K562 (cell line): ENCODE data around the gene DOCK8. TPM values are rescaled to one million over a fixed set of nuclear protein-coding genes. Genes with fewer than 3 reads are reported as not detected.
A peak's percentile ranks its signal among the peaks of the same experiment; 100 is the strongest.

Source experiments
- ATAC-seq: fragments of 200-7000 bp; cut with Tn5 transposase; 3 replicates; pipeline ENCODE4 v1.9.1; 2020; ENCODE audit warnings: moderate library complexity
- BruUV-seq: library from RNA; stranded (reverse); fragments of 400-500 nt; replicated peaks from 2 replicates; lab custom pipeline; 2021; lab: Mats Ljungman, UMichigan
- CTCF ChIA-PET: fragments of 300-600 bp; formaldehyde crosslinking; extraction: SDS; loops from one replicate; lab custom pipeline; 2021; ENCODE audit warnings: low intra/inter-chr PET ratio; lab: Yijun Ruan, JAX
- POLR2A ChIA-PET: fragments of 300-600, 350-650 bp; sonication (Branson Sonifier 250); formaldehyde crosslinking; extraction: SDS; loops from one replicate; lab custom pipeline; 2021; ENCODE audit warnings: antibody characterized with exemption, inconsistent platforms; lab: Yijun Ruan, JAX
- DNase-seq, 4 experiments: peaks; one replicate each; pipeline versions ENCODE4 v3.0.0 to v3.0.0-alpha.2; 2011 to 2018; ENCODE audit warnings: low spot score in 3 of 4, mixed read lengths in 3 of 4; ENCODE audit errors: extremely low read depth in 1 of 4
- FAIRE-seq: peaks from 2 replicates; lab custom pipeline; 2011; peaks lifted over from hg19 to GRCh38; lab: Jason Lieb, UNC
- H2AFZ ChIP-seq: 2 replicates; pipeline ENCODE4 v1.6.0; 2011; ENCODE audit warnings: low read depth, low read length, control low read depth, inconsistent platforms
- H3K27ac ChIP-seq: fragments of 200-600 bp; 3 replicates; pipeline ENCODE4 v1.8.0; 2011; ENCODE audit warnings: low read depth, mild to moderate bottlenecking, control low read depth, inconsistent platforms, low read length, moderate library complexity, mixed read lengths; ENCODE audit errors: extremely low read depth
- H3K27me3 ChIP-seq, 2 experiments: fragments of 300-600 bp in 1 of 2; 2 replicates in 1 of 2; 3 replicates in 1 of 2; pipeline versions ENCODE4 v1.6.0 to v1.8.0; 2011; ENCODE audit warnings: inconsistent platforms in 2 of 2, low read length in 2 of 2, mild to moderate bottlenecking in 1 of 2, mixed read lengths in 1 of 2, moderate library complexity in 1 of 2; ENCODE audit not compliant: control insufficient read depth in 2 of 2, insufficient read depth in 2 of 2
- H3K36me3 ChIP-seq: fragments of 300-600 bp; 3 replicates; pipeline ENCODE4 v1.8.0; 2011; ENCODE audit warnings: mild to moderate bottlenecking, low read length, inconsistent platforms; ENCODE audit not compliant: control insufficient read depth, insufficient read depth
- H3K4me1 ChIP-seq, 2 experiments: fragments of 200-600 bp in 1 of 2; replicated peaks in 1 of 2; 2 replicates in 1 of 2; 3 replicates in 1 of 2; pipeline versions ENCODE4 v1.5.1 to v1.8.0; 2011; ENCODE audit warnings: inconsistent platforms in 2 of 2, low read length in 2 of 2, mild to moderate bottlenecking in 1 of 2, mixed read lengths in 1 of 2, moderate library complexity in 1 of 2; ENCODE audit not compliant: control insufficient read depth in 2 of 2, insufficient read depth in 2 of 2
- H3K4me2 ChIP-seq: 2 replicates; pipeline ENCODE4 v1.6.1; 2011; ENCODE audit warnings: low read length, control low read depth, inconsistent platforms, mixed read lengths; ENCODE audit not compliant: insufficient read depth
- H3K4me3 ChIP-seq: fragments of 200-600 bp; sonication (generic), shearing (Covaris generic); 2 replicates; pipeline ENCODE4 v1.5.1; 2016; ENCODE audit warnings: control low read depth, inconsistent platforms
- H3K79me2 ChIP-seq: fragments of 200-600 bp; 3 replicates; pipeline ENCODE4 v1.8.0; 2011; ENCODE audit warnings: low read length, inconsistent platforms; ENCODE audit not compliant: control insufficient read depth, insufficient read depth
- H3K9ac ChIP-seq, 2 experiments: 2 replicates each; pipeline versions ENCODE4 v1.6.0 to v1.6.1; 2011; ENCODE audit warnings: low read depth in 2 of 2, low read length in 2 of 2, control low read depth in 1 of 2, inconsistent platforms in 1 of 2, mild to moderate bottlenecking in 1 of 2, mixed read lengths in 1 of 2; ENCODE audit not compliant: insufficient read depth in 1 of 2
- H3K9me1 ChIP-seq: one replicate; pipeline ENCODE4 v1.6.0; 2011; ENCODE audit warnings: inconsistent platforms, mild to moderate bottlenecking, low read length, moderate library complexity; ENCODE audit not compliant: control insufficient read depth, insufficient read depth
- H3K9me3 ChIP-seq: replicated peaks from 2 replicates; pipeline ENCODE4 v1.5.1; 2011; ENCODE audit warnings: low read depth, low read length, inconsistent platforms; ENCODE audit not compliant: control insufficient read depth, insufficient read depth
- H4K20me1 ChIP-seq: replicated peaks from 2 replicates; pipeline ENCODE4 v1.6.1; 2011; ENCODE audit warnings: low read length, inconsistent platforms, mixed read lengths; ENCODE audit not compliant: control insufficient read depth, insufficient read depth
- GATAD2B ChIP-seq: fragments of 450-650 bp; IDR thresholded peaks from 2 replicates; pipeline ENCODE4 v1.6.1; 2017; ENCODE audit warnings: mild to moderate bottlenecking, borderline replicate concordance
- KLF10 ChIP-seq: fragments of 250-450 bp; sonication (Bioruptor Pico); IDR thresholded peaks from 2 replicates; pipeline ENCODE4 v1.6.1; 2021; ENCODE audit warnings: matching md5 sums
- NCOA4 ChIP-seq: fragments of 450-650 bp; IDR thresholded peaks from 2 replicates; pipeline ENCODE4 v1.6.1; 2018; ENCODE audit warnings: mild to moderate bottlenecking; ENCODE audit not compliant: partially characterized antibody
- PRDM10 ChIP-seq: fragments of 450-650 bp; IDR thresholded peaks from 2 replicates; pipeline ENCODE4 v1.6.1; 2018; ENCODE audit not compliant: partially characterized antibody
- PYGO2 ChIP-seq: fragments of 450-650 bp; IDR thresholded peaks from 2 replicates; pipeline ENCODE4 v1.6.1; 2016; ENCODE audit warnings: mild to moderate bottlenecking, missing genetic modification characterization, moderate library complexity, missing compliant biosample characterization
- RBM25 ChIP-seq: fragments of 200-400 bp; formaldehyde crosslinking; IDR thresholded peaks from 2 replicates; pipeline ENCODE4 v1.6.1; 2018; ENCODE audit warnings: low read length, low read depth, moderate library complexity; ENCODE audit not compliant: severe bottlenecking
- SIN3B ChIP-seq: fragments of 450-650 bp; IDR thresholded peaks from 2 replicates; pipeline ENCODE4 v1.6.1; 2017; ENCODE audit warnings: low read depth, mild to moderate bottlenecking, moderate library complexity
- SRF ChIP-seq, 2 experiments: fragments of 250-450, 450-650 bp in 1 of 2; sonication (Bioruptor Pico) in 1 of 2; sonication (generic) in 1 of 2; formaldehyde crosslinking; IDR thresholded peaks; 2 replicates each; pipeline versions ENCODE4 v1.5.0 to v1.5.1; 2020 to 2022; ENCODE audit warnings: mild to moderate bottlenecking in 1 of 2, missing genetic modification reagents in 1 of 2
- TFAP4 ChIP-seq: sonication (generic); formaldehyde crosslinking; IDR thresholded peaks from 2 replicates; pipeline ENCODE4 v1.8.0; 2022; ENCODE audit warnings: missing genetic modification reagents, mild to moderate bottlenecking, moderate library complexity, borderline replicate concordance
- ZNF12 ChIP-seq: sonication (generic); formaldehyde crosslinking; IDR thresholded peaks from 2 replicates; pipeline ENCODE4 v1.4.0; 2020; ENCODE audit warnings: mild to moderate bottlenecking, missing genetic modification reagents
- WGBS: fragments of 100-300 bp; shearing (Covaris generic); methylation state at CpG from one replicate; pipeline ENCODE4 v1.1.6; 2016; ENCODE audit warnings: low coverage, mixed read lengths; ENCODE audit not compliant: insufficient coverage; ENCODE audit errors: missing lambda C conversion rate; 5-methylcytosine and 5-hydroxymethylcytosine counted together
- in situ Hi-C: fragments of 300-500 bp; cut with MboI; formaldehyde crosslinking; loops from 4 replicates; pipeline ENCODE4 v1.15.0; 2018; ENCODE audit warnings: inconsistent platforms, mixed read lengths
- intact Hi-C: fragments of 100-400 bp; cut with micrococcal nuclease; formaldehyde crosslinking; loops from 2 replicates; pipeline ENCODE4 v1.14.2; 2022
- polyA plus RNA-seq, 8 experiments: library from polyadenylated mRNA; depleted of rRNA in 4 of 8; stranded (reverse) in 5 of 8; unstranded in 3 of 8; fragments of >200 nt; fragmentation: Nextera tagmentation in 2 of 8; fragmentation: Illumina TruSeq in 1 of 8; extraction: Ambion mirVana in 2 of 8; extraction: Trizol in 1 of 8; gene quantifications; 2 replicates each; pipeline versions ENCODE4 v1.2.1 to v1.2.3, GENCODE V29; 2011 to 2014; ENCODE audit warnings: inconsistent platforms in 1 of 8, missing spikeins in 1 of 8
- total RNA-seq, 7 experiments: library from RNA; depleted of rRNA in 6 of 7; stranded (reverse); fragments of >200 nt in 6 of 7; fragmentation: Illumina TruSeq in 2 of 7; extraction: Trizol in 2 of 7; gene quantifications; 2 replicates each; pipeline versions ENCODE4 v1.2.1 to v1.2.3, GENCODE V29; 2011 to 2021; ENCODE audit warnings: low replicate concordance in 1 of 7
- TF ChIP-seq, protein P1 (sequence below): IDR thresholded peaks from 2 replicates; pipeline ENCODE4 v1.6.1; 2012; ENCODE audit warnings: low read depth, low read length, improper control_type of control experiment, borderline replicate concordance
- TF ChIP-seq, protein P2 (sequence below): fragments of 450-650 bp; formaldehyde crosslinking; IDR thresholded peaks from 2 replicates; pipeline ENCODE4 v1.4.0; 2020; ENCODE audit warnings: mild to moderate bottlenecking, moderate library complexity
- TF ChIP-seq, protein P3 (sequence below), 2 experiments: fragments of 250-450 bp in 1 of 2; fragments of 450-650 bp in 1 of 2; sonication (Bioruptor Pico) in 1 of 2; IDR thresholded peaks; 2 replicates each; pipeline versions ENCODE4 v1.6.1 to v1.8.0; 2016 to 2021; ENCODE audit warnings: mild to moderate bottlenecking in 2 of 2, moderate library complexity in 2 of 2, missing compliant biosample characterization in 1 of 2, missing genetic modification characterization in 1 of 2

The DOCK8 gene
- total and polyA plus RNA-seq, 9 of the 15 experiments (the other 6 are each of a cell fraction or from before 2014, with no cell fraction given) = 14.4 to 53.8 (median 25.1) TPM

DNA sequence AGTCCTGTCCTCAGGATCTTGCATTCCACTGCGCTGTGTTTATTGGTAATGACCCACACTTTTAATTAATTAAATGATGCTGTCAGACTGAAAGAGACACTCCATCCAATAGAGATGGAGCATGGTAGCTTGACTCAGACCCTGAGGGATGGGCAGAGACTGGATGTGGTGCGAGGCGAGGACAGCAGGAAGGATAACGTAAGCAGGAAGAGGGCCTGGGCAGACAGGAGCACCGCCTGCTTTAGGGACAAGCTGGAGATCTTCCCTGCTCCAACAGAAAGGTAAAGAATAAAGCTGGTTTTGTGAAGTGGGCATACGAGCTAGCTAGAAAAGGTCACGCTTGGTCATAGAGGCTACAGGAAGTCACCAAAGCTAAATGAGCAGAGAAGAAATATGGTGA lies 3.6 kb upstream of the DOCK8 start:
- in situ Hi-C loops = loop anchor here (5.0 kb wide), 1 partner anchor 76 kb away; no protein-coding TSS in a partner anchor
- Histone ChIP-seq H3K9me3 (no peaks in the 10 kb centered on the region), H3K27ac (peak overlapping the region; percentile 8; the same call in 2 of the 3 replicates), H4K20me1 (no peaks in the 10 kb centered on the region), H3K4me2 (peak overlapping the region; percentile 50), H3K27me3 (no peaks in the 10 kb centered on the region), H2AFZ (peak overlapping the region; percentile 60), H3K9me1 (no peaks in the 10 kb centered on the region), H3K36me3 (no peaks in the 10 kb centered on the region), H3K79me2 (peaks cover 17% of the 10 kb centered on the region), H3K4me3 (no peak overlapping the region), H3K9ac (peak overlapping the region; percentile 0 to 72; a peak in 1 of 4 replicates), H3K4me1 (peaks cover 24 to 41% of the 10 kb centered on the region in 2 experiments)
- no peak for FAIRE-seq
- no peak for DNase-seq
- BruUV-seq = no TSS peak
- intact Hi-C loops = loop anchor here (10.0 kb wide), 1 partner anchor 94 kb away; no protein-coding TSS in a partner anchor
- POLR2A ChIA-PET = interaction anchor here (0.7 to 1.5 kb wide), 3 partner anchors 9 to 67 kb away, joined by 3 to 5 read pairs (median 3); no protein-coding TSS in a partner anchor
- WGBS = 39% methylated on average over 6 of the region's 7 CpGs
- CTCF ChIA-PET = no interaction called here
- ATAC-seq = no peak
- no peak for TF ChIP-seq RBM25
- TF ChIP-seq, protein P1, sequence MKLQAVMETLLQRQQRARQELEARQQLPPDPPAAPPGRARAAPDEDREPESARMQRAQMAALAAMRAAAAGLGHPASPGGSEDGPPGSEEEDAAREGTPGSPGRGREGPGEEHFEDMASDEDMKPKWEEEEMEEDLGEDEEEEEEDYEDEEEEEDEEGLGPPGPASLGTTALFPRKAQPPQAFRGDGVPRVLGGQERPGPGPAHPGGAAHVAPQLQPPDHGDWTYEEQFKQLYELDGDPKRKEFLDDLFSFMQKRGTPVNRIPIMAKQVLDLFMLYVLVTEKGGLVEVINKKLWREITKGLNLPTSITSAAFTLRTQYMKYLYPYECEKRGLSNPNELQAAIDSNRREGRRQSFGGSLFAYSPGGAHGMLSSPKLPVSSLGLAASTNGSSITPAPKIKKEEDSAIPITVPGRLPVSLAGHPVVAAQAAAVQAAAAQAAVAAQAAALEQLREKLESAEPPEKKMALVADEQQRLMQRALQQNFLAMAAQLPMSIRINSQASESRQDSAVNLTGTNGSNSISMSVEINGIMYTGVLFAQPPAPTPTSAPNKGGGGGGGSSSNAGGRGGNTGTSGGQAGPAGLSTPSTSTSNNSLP = no peak
- TF ChIP-seq ZNF12 (CRISPR knock-in tag) = no peak
- TF ChIP-seq SIN3B = no peak
- TF ChIP-seq PRDM10 = no peak
- TF ChIP-seq SRF (CRISPR knock-in tag; IDR thresholded peaks at IDR 0.05) = no peak
- TF ChIP-seq, protein P2, sequence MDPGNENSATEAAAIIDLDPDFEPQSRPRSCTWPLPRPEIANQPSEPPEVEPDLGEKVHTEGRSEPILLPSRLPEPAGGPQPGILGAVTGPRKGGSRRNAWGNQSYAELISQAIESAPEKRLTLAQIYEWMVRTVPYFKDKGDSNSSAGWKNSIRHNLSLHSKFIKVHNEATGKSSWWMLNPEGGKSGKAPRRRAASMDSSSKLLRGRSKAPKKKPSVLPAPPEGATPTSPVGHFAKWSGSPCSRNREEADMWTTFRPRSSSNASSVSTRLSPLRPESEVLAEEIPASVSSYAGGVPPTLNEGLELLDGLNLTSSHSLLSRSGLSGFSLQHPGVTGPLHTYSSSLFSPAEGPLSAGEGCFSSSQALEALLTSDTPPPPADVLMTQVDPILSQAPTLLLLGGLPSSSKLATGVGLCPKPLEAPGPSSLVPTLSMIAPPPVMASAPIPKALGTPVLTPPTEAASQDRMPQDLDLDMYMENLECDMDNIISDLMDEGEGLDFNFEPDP (CRISPR knock-in tag) = no peak
- TF ChIP-seq GATAD2B = no peak
- TF ChIP-seq TFAP4 (CRISPR knock-in tag) = no peak
- no peak for TF ChIP-seq KLF10 (CRISPR knock-in tag)
- TF ChIP-seq NCOA4 = no peak
- TF ChIP-seq PYGO2 (tag) = no peak
- TF ChIP-seq, protein P3, sequence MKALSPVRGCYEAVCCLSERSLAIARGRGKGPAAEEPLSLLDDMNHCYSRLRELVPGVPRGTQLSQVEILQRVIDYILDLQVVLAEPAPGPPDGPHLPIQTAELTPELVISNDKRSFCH (CRISPR knock-in tag; IDR thresholded peaks at IDR 0.05) = no peak
- TF ChIP-seq, protein P3 (tag; IDR thresholded peaks at IDR 0.05) = no peak
